Lower leg skin (tissue), 4 donors: ENCODE results near the gene CHKA. TPM values are rescaled to one million over a fixed set of nuclear protein-coding genes. Genes with fewer than 3 reads are reported as not detected.

Source experiments
- DNase-seq, 2 donors: peaks; one replicate each; pipeline ENCODE4 v3.0.0-alpha.2; 2019; ENCODE audit warnings: low spot score in 2 of 2
- H3K4me3 ChIP-seq: fragments of 200-600 bp; sonication (generic); 2 replicates; pipeline ENCODE4 v1.5.1; 2017; ENCODE audit warnings: mild to moderate bottlenecking, low read depth; ENCODE audit not compliant: poor library complexity, severe bottlenecking
- POLR2A ChIP-seq, 2 donors: fragments of 450-650 bp; IDR thresholded peaks; one replicate each; pipeline ENCODE4 v1.6.1; 2016 to 2017; ENCODE audit warnings: antibody characterized with exemption in 2 of 2, mild to moderate bottlenecking in 1 of 2, moderate library complexity in 1 of 2
- WGBS, 2 donors: methylation state at CpG; one replicate each; pipeline ENCODE4 v1.1.5; 2018; 5-methylcytosine and 5-hydroxymethylcytosine counted together
- intact Hi-C: fragments of 100-400 bp; cut with DNase I; formaldehyde crosslinking; loops from one replicate; pipeline ENCODE4 v1.15.0; 2023; ENCODE audit warnings: low total_unique reads
- total RNA-seq, 4 donors: library from RNA; depleted of rRNA; stranded (reverse); fragments of >200 nt; gene quantifications; one replicate each; pipeline ENCODE4 v1.1.0, GENCODE V29; 2016
- TF ChIP-seq, protein P1 (sequence below), 3 donors: fragments of 450-650 bp; IDR thresholded peaks; one replicate each; pipeline ENCODE4 v1.5.1; 2016; ENCODE audit warnings: antibody characterized with exemption in 3 of 3, mild to moderate bottlenecking in 3 of 3, moderate library complexity in 2 of 3

CHKA gene
- total RNA-seq, 4 donors from 2014 or later = 5.9 to 15.6 (median 13.1) TPM

DNA sequence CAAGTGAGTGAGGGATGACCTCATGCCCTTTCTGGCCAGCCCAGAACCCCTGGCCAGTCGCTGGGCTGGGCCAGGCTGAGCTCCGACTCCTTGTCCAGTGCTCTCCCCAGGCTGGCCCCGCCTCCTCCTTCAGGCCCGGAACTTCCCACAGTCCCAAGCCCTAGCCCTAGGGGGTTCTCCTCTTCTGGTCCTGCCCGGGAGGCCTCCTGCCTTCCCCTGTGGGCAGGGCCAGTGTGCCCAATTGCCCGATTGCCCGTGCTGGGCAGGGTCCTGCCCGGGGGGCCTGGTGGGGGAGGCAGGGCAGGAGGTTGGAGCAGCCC, 78.2 kb downstream of the CHKA start:
- no peak overlapping the region for H3K4me3 ChIP-seq
- DNase-seq = no peak
- 65 to 70% methylated on average over 6 of the region's 8 CpGs for WGBS, 2 donors
- intact Hi-C loops = no loop called here
- no peak for TF ChIP-seq POLR2A (IDR thresholded peaks at IDR 0.05)

GRCh38 chr11:68042219-68043028, 78.8 kb downstream of the CHKA start:
- no peak for TF ChIP-seq POLR2A (IDR thresholded peaks at IDR 0.05)
- TF ChIP-seq, protein P1, sequence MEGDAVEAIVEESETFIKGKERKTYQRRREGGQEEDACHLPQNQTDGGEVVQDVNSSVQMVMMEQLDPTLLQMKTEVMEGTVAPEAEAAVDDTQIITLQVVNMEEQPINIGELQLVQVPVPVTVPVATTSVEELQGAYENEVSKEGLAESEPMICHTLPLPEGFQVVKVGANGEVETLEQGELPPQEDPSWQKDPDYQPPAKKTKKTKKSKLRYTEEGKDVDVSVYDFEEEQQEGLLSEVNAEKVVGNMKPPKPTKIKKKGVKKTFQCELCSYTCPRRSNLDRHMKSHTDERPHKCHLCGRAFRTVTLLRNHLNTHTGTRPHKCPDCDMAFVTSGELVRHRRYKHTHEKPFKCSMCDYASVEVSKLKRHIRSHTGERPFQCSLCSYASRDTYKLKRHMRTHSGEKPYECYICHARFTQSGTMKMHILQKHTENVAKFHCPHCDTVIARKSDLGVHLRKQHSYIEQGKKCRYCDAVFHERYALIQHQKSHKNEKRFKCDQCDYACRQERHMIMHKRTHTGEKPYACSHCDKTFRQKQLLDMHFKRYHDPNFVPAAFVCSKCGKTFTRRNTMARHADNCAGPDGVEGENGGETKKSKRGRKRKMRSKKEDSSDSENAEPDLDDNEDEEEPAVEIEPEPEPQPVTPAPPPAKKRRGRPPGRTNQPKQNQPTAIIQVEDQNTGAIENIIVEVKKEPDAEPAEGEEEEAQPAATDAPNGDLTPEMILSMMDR (IDR thresholded peaks at IDR 0.05) = no peak
- no peak overlapping the region for H3K4me3 ChIP-seq
- 84 to 88% methylated on average over 3 to 15 of the region's 27 CpGs for WGBS, 2 donors
- intact Hi-C loops = no loop called here
- DNase-seq = no peak

- intact Hi-C loops = no loop called here
- H3K4me3 ChIP-seq = no peak overlapping the region
- DNase-seq = no peak
- 87 to 88% methylated on average over 12 of the region's 12 CpGs for WGBS, 2 donors
- no peak for TF ChIP-seq POLR2A (IDR thresholded peaks at IDR 0.05)
- TF ChIP-seq, protein P1 (IDR thresholded peaks at IDR 0.05) = no peak
These were observed 79.5 kb downstream of the CHKA start for GRCh38 chr11:68041617-68042218.

DNA sequence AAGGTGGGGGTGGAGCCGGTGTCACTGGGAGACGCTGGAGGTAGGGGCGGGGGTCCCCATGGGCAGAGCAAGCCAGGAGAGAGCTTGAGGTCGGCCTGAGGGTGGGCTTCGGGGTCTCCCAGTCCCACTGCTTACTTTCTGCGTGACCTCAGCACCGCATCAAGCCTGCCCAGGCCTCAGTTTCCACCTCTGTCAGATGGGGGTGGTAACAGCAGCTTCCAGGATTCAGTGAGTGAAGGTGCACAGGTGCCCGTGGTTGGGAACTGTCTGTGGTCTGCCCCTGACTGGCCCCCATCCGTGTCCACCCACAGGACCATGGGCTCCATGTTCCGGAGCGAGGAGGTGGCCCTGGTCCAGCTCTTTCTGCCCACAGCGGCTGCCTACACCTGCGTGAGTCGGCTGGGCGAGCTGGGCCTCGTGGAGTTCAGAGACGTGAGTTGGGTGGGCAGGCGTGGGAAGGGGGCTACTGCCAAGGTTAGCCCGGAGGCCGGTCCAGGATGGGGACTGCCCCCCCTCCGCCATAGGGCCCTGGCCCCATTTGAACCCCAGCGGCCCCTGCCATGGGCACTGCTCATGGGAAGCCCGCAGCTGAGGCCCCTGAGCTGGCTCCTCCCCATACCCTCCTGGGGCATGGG, 80.1 kb downstream of the CHKA start:
- WGBS, 2 donors = 75 to 82% methylated on average over 14 to 22 of the region's 23 CpGs
- intact Hi-C loops = no loop called here

GRCh38 chr11:68040101-68040956, 80.9 kb downstream of the CHKA start:
- intact Hi-C loops = no loop called here
- H3K4me3 ChIP-seq = peak overlapping the region; percentile 21
- DNase-seq = no peak
- 28 to 43% methylated on average over 20 to 22 of the region's 22 CpGs for WGBS, 2 donors
- TF ChIP-seq, protein P1 (IDR thresholded peaks at IDR 0.05) = no peak

More for the DNA sequence above, 80.1 kb downstream of the CHKA start:
- H3K4me3 ChIP-seq = no peak overlapping the region
- DNase-seq = no peak
- TF ChIP-seq, protein P1 (IDR thresholded peaks at IDR 0.05) = no peak
- no peak for TF ChIP-seq POLR2A (IDR thresholded peaks at IDR 0.05)
